Endothelial cell of hepatic sinusoid (primary cell): Measurements from ENCODE around the gene VCP.

Experiments used
- in situ Hi-C: cut with HindIII; loops from 2 replicates; pipeline ENCODE4 v1.10.0; 2017; ENCODE audit warnings: low sequenced_read_pairs

VCP gene

GRCh38 chr9:35067056-35067455, 5.4 kb downstream of the VCP start:
- in situ Hi-C loops = no loop called here

- in situ Hi-C loops = no loop called here
Observed at GRCh38 chr9:35060548-35061207, 11.7 kb downstream of the VCP start.

GRCh38 chr9:35059438-35059837, 13.0 kb downstream of the VCP start:
- in situ Hi-C loops = no loop called here

GRCh38 chr9:35057271-35057620, 15.2 kb downstream of the VCP start:
- in situ Hi-C loops = no loop called here

GRCh38 chr9:35056571-35057270, 15.7 kb downstream of the VCP start:
- in situ Hi-C loops = no loop called here

DNA sequence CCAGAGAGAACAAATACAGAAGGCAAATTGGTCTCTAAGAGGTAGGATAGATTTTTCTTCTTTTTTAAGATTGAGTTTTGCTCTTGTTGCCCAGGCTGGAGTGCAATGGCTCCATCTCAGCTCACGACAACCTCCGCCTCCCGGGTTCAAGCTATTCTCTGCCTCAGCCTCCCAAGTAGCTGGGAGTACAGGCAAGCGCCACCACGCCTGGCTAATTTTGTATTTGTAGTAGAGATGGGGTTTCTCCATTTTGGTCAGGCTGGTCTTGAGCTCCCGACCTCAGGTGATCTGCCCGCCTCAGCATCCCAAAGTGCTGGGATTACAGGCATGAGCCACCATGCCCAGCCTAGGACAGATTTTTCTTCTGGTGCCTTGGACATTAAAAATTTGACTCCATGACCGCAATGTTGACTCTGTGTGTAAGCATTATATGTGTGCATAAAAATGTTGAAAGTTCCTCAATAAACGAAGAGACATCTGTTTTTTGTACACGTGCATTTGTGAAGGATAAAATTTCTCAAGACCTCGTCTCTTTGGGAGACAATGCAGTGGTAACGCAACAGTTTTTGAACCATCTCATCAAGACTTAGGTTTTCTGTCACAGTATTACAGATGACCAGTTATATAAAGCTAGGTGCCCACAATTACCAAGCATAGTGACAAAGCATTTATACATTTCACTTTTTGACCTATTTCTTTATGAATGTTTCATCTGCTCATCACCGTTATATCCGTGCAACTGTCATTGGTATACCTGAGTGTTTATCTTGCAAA, 17.4 kb downstream of the VCP start:
- in situ Hi-C loops = no loop called here

- in situ Hi-C loops = no loop called here
Observed at GRCh38 chr9:35054185-35054835, 18.1 kb downstream of the VCP start.

DNA sequence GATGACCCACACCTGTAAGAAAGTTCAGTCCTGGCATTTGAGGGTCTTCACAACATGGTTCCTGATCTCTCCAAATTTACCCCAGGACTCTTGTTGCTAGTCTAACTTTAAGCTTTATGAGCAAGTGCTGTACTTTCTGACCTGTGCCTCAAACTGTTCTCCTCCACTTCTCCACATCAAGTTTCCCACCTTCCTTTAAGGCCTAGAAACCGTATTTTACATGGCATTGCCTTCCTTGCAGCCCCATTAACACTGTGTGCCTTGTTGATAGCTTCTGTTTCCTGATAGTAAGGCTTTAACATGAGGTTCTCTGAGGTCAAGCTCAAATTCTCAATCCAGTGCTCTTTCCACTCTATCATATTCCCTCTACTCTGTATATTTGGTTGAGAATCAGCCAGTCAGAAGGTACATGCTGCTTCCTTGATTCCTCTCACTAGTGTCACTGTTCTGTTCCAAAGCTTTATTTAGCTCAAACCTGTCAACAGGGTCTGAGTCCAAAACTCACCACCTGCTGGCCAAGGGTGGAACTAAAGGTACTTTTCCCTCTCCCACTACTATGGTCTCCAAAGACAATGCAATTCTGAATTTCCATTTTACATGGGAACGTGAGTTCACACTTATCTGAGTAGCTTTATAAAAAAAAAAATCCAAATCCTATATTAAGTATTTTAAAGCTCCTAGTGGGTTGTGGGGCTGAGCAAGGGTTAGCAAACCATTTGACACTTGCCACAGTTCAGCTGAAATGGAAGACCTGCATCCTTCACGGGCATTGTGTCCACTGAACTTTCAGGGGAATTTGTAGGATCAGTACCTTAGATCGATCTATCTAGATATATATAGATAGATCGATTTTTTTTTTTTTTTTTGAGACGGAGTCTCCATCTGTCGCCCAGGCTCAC, 21.1 kb downstream of the VCP start:
- in situ Hi-C loops = no loop called here

- in situ Hi-C loops = no loop called here
Observed at GRCh38 chr9:35048511-35048910, 23.9 kb downstream of the VCP start.

DNA sequence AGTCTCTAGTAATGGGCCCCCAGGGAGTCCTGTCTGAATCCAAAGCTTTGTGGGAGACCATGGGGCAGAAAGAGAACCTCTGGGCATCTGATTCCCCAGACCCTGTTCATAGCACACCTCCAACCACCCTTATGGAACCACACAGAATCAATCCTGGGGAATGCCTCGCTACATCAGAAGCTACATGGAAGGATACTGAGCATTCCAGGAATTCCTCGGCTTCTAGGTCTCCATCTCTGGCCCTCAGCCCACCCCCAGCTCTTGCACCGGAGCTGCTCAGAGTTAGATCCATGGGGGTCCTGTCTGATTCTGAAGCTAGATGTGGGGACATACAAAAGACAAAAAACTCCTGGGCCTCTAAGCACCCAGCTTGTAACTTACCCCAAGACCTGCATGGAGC, 28.4 kb downstream of the VCP start:
- in situ Hi-C loops = loop anchor here (5.0 kb wide), 2 partner anchors 42 to 48 kb away; no protein-coding TSS in a partner anchor

- in situ Hi-C loops = loop anchor here (5.0 kb wide), 2 partner anchors 41 to 49 kb away; no protein-coding TSS in a partner anchor
Observed at GRCh38 chr9:35042891-35043545, 29.4 kb downstream of the VCP start.

- in situ Hi-C loops = loop anchor here (5.0 kb wide), 2 partner anchors 40 to 50 kb away; no protein-coding TSS in a partner anchor
Observed at GRCh38 chr9:35042081-35042604, 30.3 kb downstream of the VCP start.

- in situ Hi-C loops = no loop called here
Observed at GRCh38 chr9:35035851-35036701, 36.3 kb downstream of the VCP start.

DNA sequence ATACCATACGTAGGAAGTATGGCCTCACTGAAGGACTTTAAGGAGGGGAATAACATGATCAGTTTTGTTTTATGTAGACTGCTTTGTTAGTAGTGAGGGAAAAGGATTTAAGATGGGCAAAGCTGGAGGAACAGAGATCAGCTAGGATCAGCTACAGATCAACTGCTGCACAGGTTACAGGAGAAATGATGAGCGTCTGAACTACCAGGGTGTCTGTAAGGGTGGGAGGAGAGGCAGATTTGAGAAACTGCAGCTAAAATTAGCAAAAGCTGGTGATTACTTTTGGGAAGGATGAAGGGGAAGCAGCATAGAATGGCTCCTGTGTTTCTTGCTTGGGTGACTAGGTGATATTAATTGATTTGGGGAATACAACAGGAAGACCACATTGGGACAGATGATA, 39.3 kb downstream of the VCP start:
- in situ Hi-C loops = no loop called here

DNA sequence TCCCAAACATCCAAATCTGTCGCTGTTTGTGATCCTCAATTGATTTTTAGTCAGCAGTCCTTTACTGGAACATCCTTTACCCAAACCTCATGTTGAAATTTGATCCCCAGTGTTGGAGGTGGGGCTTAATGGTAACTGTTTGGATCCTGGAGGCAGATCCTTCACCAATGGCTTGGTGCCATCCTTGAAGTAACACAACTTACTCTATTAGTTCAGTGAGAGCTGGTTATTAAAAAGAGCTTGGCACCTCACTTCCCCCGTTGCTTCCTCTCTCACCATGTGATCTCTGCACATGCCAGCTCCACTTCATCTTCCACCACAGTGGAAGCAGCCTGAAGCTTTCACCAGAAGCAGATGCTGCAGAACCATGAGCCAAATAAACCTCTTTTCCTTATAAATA, 42.6 kb downstream of the VCP start:
- in situ Hi-C loops = no loop called here

DNA sequence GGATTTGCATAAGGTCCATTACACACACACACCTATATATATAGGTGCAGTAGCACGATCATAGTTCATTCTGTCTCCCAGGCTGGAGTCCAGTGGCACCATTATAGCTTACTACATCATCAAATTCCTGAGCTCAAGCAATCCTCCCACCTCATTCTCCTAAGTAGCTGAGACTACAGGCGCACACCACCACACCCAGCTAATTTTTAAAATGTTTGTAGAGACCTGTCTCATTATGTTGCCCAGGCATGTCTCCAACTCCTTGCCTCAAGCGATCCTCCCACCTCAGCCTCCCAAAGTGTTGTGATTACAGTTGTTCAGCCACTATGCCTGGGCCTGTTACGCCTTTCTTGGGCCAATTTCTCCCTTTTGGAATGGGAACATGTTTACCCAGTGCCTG, 43.2 kb downstream of the VCP start:
- in situ Hi-C loops = no loop called here

GRCh38 chr9:35028341-35028740, 44.1 kb downstream of the VCP start:
- in situ Hi-C loops = no loop called here

DNA sequence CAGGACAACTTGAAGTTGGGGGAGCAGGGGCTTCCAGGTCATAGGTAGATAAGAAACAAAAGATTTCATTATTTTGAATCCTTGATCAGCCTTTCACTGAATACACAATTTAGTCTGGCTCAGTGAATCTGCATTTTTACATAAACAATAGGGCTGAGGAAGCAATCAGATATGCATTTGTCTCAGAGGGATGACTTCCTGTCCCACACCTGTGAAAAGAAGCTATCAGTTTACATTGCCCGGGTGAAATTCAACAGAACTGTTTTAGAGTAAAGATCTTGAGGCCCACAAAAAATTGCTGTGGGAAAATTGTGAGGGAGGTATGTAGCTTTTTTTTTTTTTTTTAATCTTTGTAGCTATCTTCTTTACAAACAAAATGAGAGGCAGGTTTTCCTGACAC, 44.6 kb downstream of the VCP start:
- in situ Hi-C loops = no loop called here

DNA sequence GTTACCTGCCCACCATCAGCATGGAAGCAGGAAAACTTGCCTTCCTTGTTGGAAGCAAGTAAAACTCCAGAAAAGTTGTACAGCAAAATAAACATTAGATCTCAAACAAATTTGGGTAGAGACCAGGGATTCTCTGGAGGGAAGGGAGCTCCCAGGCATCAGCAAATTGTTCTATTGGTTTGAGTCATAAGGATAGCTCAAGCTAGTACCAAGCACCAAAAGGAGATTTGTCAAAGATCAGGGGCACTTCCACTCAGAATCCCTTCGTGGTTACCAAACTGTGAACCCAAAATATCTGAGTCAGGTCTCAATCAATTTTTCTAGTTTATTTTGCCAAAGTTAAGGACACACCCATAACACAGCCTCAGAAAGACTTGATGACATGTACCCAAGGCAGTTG, 45.1 kb downstream of the VCP start:
- in situ Hi-C loops = no loop called here
